Measurements from ENCODE around the gene FMN2.
"Not testable (repeated sequence)": the region's sequence is repeated elsewhere in the genome, so short reads cannot be mapped to it uniquely, and the experiment has no call there.

FMN2 gene

DNA sequence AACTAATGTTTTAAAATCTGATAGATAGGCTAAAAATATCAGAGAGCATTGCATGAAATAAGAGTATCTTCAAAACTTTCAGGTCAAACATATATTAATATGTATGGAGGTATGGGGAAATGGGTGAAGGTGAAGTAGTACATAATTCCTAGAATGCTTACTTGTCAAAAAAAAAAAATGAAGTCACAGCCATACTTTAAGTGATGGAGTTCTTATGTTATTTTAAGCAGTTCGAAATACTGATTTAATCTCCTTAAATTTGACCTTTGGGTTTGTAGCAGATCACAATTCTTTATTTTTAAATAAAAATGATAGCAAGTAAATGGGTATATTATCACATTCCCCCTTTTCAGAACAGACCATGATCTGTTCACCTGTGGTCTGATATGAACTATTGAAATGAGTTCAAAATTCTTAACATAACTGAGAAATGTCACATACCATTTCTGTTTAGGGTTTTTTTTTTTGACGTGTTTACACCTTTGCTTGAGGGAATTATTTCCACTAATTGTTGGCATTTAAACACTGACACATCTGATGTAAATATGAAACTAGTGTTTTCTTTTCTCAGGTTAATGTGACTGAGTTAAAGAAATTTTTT, 300.1 kb downstream of the FMN2 start:
- no peak for DNase-seq

DNA sequence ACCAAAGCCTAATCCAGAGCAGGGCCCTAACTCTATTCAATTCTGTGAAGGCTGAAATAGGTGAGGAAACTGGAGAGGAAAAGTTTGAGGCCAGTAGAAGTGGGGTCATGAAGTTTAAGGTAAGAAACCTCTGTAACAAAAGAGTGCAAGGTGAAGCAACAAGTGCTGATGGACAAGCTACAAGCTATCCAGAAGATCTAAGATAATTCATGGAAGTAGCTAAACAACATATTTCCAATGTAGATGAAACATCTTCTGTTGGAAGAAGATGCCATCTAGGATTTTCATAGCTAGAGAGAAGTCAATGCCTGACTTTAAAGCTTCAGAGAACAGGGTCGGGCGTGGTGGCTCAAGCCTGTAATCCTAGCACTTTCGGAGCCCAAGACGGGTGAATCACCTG, 302.7 kb downstream of the FMN2 start:
- DNase-seq: no peak

DNA sequence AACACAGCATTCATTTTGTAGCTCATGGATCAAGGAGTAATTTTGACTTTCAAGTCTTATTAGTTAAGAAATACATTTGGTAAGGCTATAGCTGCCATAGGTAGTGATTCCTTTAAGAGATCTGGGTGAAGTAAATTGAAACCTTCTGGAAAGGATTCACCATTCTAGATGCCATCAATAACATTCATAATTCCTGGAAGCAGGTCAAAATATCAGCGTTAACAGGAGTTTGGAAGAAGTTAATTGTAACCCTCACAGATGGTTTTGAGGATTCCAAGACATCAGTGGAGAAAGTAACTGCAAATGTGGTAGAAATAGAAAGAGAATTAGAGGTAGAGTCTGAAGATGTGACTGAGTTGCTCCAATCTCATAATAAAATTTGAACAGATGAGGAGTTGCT, 303.7 kb downstream of the FMN2 start:
- DNase-seq: no peak

DNA sequence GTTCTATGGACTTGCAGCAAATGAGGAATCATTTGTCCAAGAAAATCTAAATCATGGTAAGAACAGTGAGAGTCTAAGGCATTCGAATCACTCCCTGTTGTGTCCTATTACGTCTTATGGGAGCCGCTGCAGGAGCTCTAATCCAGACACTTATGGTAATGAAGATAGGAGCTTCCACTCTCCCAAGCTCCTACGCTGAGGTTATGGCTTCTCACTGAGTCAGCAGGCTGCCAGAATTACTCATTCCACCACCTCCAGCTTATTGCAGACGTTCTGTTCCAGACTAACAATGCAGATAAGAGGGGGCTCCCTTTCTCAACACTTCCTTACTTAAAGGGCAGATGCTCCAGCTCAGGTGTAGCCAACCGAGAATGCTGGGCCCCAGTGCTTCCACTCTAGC, 307.7 kb downstream of the FMN2 start:
- DNase-seq: no peak

DNA sequence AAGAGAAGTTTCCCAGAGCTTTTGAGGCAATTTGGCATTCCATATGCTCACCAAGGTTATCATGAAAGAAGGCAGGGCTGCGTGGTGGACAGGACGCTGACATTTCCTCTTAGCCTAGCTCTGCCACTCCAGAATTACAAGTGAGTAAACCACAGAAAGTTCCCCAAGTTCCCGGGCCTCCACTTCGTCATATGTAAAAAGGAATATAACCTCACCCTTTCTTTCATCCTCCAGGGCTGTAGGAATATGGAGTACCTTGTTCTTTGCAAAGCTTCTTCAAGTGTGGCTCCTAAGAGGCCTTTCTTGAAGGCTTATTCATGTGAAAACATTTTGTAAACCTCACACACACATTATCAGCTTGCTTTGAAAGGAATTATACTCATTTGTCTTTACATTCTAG, 310.0 kb downstream of the FMN2 start:
- no peak for DNase-seq

DNA sequence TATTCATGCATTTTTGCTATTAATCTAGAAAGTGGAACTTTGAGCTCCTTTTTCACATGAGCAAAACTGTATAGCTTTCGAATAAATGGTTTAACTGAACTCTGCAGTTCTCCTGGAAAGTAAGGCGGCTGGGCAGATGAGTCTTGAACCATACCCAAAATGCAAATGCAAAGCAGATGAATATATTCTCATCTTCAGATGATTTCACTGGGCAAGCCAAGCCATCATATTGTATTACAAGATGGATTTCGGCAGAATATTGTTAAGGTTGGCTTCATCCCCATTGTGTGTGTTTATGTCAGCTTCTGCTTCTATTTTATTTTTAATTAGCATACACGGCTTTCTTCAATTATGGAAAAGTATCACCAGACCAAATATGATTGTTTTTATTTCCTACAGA, 310.6 kb downstream of the FMN2 start:
- no peak for DNase-seq

DNA sequence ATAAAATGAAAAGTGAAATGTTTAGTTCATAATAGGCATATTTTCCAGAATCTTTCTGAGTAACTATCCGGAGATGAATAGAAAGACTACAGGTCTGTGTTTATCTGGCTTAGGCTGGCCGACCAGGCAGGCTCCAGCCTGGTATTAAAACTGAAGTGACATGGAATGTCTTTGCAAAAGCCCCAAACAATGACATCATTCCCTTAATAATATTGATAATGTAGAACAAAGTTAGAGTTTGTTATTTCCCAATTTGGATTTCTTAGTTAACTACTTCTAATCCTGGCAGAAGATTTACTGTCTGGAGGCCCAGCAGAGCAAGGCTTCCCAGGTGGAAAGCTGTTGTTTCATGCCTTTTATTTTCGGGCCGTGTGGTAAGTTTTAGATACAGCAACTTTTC, 312.6 kb downstream of the FMN2 start:
- DNase-seq: no peak

DNA sequence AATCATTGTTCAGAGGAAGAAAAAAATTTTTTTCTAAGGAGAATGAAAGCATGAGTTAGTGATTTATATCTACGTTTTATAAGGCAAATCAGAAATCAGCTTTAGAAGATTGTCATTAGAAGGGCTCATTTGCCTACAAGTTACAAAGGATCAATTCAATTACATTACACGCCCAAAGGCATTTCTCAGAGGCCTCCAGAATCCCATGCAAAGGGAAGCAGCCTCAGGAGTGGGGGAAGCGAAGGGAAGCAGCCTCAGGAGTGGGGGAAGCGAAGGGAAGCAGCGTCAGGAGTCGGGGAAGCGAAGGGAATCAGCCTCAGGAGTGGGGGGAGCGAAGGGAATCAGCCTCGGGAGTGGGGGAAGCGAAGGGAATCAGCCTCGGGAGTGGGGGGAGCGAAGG, 314.1 kb downstream of the FMN2 start:
- DNase-seq: no peak

DNA sequence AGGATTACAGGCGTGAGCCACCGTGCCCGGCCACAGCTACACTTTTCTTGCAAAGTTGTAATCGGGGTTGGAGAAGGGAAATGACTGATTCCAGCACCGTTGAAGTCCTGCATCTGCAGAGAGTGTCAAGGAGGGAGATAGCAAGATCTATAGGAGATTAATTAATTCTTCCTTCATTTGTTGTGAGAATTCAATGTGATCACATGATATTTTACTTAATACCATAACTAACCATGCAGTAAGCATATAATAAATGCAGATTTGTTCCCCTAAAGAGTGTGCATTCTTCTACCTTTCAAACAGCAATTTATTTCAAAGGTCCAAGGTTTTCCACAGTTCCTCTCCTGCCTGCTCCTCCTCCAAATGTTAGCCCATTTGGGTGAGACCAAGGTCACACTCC, 315.7 kb downstream of the FMN2 start:
- DNase-seq: no peak

DNA sequence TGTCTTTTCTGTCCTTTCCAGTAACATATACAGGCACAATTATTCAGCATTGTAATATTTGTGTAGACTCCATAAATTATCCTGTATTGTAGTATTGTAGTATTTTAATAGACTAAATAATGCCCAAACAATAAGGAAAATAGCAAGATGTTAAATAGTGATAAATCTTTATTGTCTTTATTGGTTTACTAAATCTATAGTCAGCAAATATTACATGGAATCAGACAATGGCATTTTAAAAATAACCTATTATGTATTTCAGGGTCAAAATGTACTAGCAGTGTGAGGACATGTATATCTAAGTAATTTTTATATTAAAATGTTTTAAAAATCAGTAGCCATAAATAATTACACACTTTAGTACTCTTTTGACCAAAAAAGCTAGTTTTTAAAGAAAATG, 317.9 kb downstream of the FMN2 start:
- DNase-seq: no peak

DNA sequence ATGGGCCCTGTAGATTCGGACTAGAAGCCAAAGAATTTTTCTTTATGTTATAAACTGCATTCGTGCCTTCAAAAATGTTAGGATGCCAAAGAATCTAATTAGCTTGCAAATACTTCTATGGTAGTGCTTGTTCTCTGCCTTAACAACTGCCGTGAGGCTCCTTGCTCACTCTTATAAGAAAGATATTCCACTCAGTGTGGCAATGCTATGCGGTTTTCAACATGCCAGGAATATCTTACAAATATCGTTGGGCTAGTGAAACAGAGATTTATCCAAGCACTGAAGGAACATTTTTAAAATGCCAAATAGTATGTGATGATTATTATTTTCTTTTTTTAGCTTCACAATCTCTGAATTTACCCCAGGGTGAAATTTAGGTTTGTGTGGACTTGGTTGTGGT, 322.0 kb downstream of the FMN2 start:
- DNase-seq: no peak

DNA sequence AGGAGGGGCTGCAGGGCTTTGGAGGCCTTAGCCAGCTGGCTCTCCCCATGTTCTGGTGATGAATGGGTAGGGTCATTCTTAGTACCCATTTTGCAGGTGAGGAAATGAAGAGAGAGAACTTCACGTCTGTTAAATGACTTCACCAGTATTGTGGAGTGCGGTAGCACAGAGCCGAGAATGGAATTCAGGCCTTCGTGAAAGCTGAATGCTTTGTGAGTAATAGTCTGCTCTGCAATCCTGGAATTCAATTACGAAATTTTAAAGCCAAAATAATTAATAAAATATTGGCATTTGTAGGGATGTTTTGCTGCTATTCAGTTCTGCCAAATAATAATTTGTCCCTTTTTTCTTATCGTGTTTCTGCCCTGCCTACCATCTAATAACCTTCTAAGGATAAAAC, 322.6 kb downstream of the FMN2 start:
- no peak for DNase-seq

DNA sequence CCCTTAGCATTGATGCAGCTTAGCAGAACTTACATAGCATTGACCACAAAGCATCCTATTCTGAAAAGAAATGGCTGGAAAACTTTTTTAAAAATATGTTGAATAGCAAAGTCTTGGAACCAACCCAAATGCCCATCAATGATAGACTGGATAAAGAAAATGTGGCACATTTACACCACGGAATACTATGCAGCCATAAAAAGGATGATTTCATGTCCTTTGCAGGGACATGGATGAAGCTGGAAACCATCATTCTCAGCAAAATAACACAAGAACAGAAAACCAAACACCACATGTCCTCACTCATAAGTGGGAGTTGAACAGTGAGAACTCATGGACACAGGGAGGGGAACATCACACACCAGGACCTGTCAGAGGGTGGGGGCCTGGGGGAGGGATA, 323.3 kb downstream of the FMN2 start:
- DNase-seq: not testable (repeated sequence)

DNA sequence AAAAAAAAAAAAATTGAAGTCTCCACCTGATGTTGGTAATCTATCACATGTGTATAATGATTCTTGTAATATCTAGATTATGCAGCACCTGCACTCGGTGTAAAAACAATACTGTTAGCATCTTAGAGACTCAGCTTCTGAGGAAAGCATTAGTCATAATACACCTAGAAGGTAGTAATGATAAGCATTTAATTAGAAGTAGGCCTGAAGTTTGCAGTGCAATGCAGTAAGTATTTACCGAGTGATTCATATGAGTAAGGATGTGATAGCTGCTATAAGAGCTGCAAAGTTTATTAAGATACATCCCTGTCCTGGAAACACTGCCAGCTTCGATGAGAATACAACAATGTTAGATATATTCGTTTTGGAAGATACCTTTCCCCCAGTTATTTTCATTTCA, 323.8 kb downstream of the FMN2 start:
- no peak for DNase-seq

DNA sequence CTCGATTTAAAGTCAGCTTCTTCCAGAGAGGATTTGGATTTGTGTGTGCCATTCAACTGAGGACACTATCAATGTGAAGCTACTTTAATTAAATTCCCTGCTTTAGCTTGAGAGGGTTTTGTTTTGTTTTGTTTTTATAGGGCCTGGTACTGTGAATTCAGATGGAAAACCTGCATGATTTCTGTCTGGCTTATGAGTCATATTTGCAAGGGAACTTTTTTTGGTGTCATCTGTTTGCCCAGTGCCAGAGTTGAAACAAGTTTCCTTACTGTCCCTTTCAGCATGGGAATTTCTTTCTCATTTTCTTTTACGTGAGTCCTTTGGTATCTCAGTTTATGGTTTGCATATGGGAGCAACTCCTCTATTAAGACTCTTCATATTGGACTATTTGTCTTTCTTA, 325.6 kb downstream of the FMN2 start:
- no peak for DNase-seq

DNA sequence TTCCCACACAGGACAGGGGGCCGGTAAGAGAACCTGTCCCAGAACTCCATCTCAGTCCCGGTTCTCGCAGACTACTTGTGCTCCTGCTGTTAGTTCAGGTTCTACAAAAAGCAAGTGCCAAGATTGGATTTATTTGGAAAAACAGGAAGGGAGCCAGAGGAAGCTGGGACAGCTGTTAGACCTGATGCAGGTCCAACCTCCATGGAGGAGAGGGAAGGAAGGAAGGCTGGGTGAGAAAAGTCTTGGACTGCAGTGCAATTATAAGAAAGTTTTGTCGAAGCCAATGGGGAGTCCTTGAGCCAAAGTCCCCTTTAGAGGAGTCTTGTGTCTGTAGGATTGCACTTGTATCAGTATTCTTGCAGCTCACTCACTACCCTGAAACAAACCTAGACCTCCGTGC, 329.1 kb downstream of the FMN2 start:
- DNase-seq: no peak

DNA sequence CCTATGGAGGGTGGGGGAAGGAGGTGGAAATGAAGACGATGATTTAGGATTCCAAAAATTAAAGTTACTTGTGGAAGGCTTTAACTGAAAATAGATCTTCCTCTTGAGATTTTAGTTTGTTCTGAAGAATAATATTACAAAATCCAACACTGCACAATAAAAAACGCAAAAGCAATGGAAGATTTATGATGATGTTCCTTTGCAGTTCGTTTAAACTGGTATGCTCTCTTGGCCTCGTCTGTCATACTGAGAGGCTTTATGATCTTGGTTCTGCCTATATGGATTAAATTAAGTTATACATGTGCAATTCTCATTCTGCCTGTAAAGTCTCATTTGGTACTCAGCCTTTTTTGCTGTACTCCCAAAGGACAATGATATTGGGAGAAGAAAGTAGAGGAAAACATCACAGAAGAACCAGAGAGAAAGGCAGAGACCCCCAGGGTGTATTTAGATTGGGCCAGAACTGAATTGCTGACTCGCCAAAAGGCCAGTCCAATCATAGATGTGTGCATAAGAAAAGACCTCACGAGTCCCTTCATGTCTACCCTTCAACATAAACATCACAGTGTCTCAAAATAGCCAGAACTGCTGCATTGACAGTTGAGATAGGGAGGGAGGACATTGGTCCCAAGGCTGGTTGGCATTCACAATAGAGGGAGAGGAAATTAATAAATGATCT, 331.7 kb downstream of the FMN2 start:
- DNase-seq: no peak

DNA sequence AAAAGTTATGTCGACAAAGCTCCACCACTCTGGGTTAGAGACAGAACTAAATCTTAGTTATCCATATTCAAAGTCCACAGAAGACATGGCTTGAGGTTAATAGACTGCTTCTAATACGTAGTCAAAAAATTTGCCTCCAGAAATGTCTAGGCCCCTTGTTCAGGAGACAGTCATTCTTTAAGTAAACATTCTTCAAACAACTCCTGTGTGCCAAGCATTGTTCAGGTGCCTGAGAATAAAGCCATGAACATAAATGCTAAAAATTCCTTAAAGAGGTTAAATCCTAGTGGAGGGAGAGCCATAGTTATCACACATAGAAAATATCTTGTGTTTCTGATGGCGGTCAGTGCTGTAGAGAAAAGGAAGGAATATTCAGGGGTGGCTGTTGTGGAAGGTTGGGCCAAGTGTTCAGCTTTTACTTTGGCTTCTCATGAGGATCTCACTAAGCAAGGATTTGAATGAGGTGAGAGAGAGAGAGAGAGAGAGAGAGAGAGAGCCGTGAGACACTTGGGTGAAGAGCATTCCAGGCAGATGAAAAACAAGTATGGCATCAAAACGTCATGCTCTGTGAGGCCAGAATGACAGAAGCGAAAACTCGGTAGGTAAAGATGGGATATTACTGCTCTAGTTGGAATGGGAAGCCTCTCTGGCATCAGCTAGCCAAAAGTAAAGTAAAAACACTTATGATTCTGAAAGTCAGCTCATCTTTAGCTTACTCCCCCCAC, 333.2 kb downstream of the FMN2 start:
- no peak for DNase-seq

DNA sequence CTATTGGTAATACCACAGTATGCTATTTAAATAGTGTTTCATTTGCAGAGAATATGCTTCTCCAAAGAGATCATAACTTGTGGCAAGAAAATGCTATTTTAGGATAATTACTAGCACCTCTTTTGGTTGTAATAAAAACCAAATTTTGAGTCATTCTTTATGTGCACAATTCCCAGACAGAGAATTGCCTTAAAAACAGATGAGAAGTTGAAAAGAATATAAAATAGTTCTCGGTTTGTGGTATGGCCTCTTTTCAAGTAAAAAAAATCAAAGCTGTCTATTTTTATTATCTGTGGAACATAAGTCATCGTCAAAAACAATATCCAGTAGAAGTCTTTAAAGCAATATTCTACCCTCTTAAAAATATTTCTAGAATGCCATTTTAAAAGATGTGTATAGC, 334.4 kb downstream of the FMN2 start:
- no peak for DNase-seq

DNA sequence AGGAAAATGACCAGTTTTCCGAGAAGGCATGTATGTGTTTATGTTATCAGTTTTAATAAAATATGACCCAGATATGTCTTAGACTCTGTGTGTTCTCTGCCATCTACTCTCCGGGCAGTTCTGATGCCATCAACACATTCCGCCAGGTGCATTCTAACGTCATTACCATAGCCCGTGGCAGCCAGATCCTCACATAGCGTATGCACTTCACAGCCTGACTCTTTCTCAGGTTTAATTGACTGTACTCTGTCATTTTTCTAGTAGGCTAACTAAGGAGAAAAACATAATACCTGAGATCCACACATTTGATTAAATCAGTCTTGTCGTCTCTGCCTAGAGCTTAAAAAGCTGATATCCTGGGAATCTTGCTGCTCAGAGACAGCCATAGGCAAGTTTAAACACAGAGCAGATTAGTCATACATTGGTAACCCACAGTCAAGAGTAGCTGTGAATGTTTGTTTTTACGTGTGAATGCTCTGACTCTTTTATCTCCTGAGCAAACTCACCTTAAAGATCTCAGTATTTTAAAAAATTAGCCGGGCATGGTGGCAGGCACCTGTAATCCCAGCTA, 344.4 kb downstream of the FMN2 start:
- no peak for DNase-seq

DNA sequence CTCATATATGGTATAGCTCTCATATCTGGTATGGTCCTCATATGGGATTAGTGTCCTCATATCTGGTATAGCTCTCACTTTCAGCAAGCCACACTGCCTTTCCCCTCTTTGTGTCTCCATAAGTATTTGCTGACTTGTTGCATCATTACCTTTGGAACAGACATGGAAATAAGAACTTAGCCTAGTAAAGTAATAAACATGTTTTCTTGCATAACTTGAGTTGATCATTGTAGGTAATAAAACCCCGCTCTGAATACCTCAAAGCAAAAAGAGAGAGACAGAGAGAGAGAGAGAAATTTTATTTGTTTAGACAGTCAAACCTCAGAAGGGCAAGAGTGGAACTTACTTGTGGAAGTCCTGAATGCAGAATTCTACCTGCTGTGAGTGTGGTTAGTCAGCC, 350.0 kb downstream of the FMN2 start:
- no peak for DNase-seq

DNA sequence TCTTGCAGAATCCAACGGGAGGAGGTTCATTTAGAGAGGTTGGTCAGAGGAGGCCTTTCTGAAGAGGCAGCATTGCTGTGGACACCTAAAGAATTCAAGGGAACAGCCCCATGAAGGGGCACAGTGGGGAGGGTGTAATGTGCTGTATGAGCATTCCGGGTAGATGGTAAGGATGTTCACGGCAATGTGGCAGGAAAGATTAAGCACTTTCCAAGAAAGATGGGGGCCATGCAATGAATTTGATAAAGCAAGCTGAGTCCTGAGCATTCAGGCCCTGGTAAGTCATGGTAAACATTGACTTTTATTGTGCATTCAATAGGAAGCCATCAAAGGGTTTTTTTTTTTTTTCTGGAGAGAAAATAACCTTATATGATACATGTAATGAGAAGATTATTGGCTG, 353.7 kb downstream of the FMN2 start:
- no peak for DNase-seq

DNA sequence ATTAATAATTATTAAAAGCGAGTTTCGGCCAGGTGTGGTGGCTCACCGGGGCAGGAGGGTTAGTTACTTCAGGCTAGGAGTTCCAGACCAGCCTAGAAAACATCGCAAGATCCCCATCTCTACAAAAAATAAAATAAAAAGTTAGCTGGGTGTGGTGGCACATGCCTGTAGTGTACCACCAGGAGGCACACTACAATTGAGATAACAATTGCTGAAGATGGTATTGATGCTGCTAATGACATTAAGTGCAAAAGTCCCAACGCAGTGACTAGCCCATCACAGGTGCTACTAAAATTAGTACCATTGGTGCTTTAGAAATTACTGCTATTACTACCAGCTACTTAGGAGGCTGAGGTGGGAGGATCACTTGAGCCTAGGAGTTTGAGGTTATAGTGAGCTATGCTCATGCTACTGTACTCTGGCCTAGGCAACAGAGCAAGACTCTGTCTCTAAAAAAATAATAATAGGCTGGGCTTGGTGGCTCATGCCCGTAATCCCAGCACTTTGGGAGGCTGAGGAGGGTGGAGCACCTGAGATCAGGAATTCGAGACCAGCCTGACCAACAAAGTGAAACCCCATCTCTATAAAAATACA, 363.6 kb downstream of the FMN2 start:
- DNase-seq: no peak

DNA sequence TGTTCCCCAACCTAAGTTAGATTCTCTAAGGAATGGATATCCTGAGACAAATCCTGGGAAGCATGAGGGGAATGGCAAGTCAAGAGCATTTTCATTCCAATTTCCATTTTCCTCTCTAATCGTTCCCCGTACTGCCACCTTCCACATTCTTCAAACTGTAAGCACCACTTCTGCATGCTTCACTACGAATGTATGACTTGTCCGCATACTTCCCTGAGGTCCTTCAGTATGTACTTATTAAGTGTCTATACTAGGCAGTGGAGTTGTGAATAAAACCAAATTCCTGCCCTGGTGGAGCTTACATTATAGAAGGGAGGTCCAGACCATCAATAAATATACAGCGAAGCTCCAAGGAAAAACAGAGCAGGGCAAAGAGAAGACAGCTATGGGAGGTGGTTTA, 365.5 kb downstream of the FMN2 start:
- DNase-seq: no peak

Measured in NCI-H1930 (cell line).